B cell (primary cell): ENCODE data around the gene FMNL2. TPM values are rescaled to one million over a fixed set of nuclear protein-coding genes. Genes with fewer than 3 reads are reported as not detected.

Experiments used
- ATAC-seq: fragments of 200-7000 bp; cut with Tn5 transposase; one replicate; pipeline ENCODE4 v1.10.0; 2021; ENCODE audit warnings: low read depth, mild to moderate bottlenecking, moderate number of reproducible peaks, moderate library complexity
- CTCF ChIA-PET: fragments of 350-600 bp; sonication (Branson Sonifier 250); formaldehyde crosslinking; loops from one replicate; lab custom pipeline; 2021; ENCODE audit warnings: antibody characterized with exemption, inconsistent platforms; lab: Charles Lee
- POLR2A ChIA-PET: fragments of 350-600 bp; sonication (Branson Sonifier 250); formaldehyde crosslinking; loops from one replicate; lab custom pipeline; 2021; ENCODE audit warnings: antibody characterized with exemption; lab: Charles Lee
- DNase-seq: peaks from one replicate; pipeline ENCODE4 v3.0.0; 2013
- H2AFZ ChIP-seq: 2 replicates; pipeline ENCODE4 v1.6.1; 2012; ENCODE audit warnings: mild to moderate bottlenecking, low read depth, low read length; ENCODE audit not compliant: insufficient read depth, poor library complexity, severe bottlenecking
- H3K27ac ChIP-seq, 2 donors: 1 replicate in 1 of 2; 2 replicates in 1 of 2; pipeline ENCODE4 v1.5.1; 2012 to 2013; ENCODE audit warnings: low read length in 2 of 2, mild to moderate bottlenecking in 2 of 2, moderate library complexity in 1 of 2
- H3K27me3 ChIP-seq, 4 experiments: fragments of 200-600 bp in 1 of 4; sonication (generic) in 1 of 4; replicated peaks in 1 of 4; 1 replicate in 2 of 4; 2 replicates in 2 of 4; pipeline versions ENCODE4 v1.6.1 to v1.7.0; 2013 to 2016; ENCODE audit warnings: low read length in 3 of 4, mild to moderate bottlenecking in 2 of 4, mixed read lengths in 1 of 4, moderate library complexity in 1 of 4; ENCODE audit not compliant: insufficient read depth in 4 of 4, control insufficient read depth in 3 of 4; ENCODE audit errors: control extremely low read depth in 1 of 4
- H3K36me3 ChIP-seq, 2 experiments: replicated peaks in 1 of 2; 1 replicate in 1 of 2; 2 replicates in 1 of 2; pipeline versions ENCODE4 v1.6.1 to v1.7.1; 2013; ENCODE audit warnings: low read length in 1 of 2; ENCODE audit not compliant: insufficient read depth in 2 of 2, control insufficient read depth in 1 of 2; ENCODE audit errors: control extremely low read depth in 1 of 2, extremely low read depth in 1 of 2
- H3K4me1 ChIP-seq, 2 donors: fragments of 200-600 bp in 1 of 2; sonication (generic) in 1 of 2; 1 replicate in 1 of 2; 2 replicates in 1 of 2; pipeline versions ENCODE4 v1.5.1 to v1.6.1; 2013 to 2017; ENCODE audit warnings: low read length in 2 of 2; ENCODE audit not compliant: control insufficient read depth in 2 of 2, insufficient read depth in 2 of 2
- H3K4me2 ChIP-seq: replicated peaks from 2 replicates; pipeline ENCODE3; 2012; ENCODE audit warnings: mild to moderate bottlenecking, low read depth, low read length; ENCODE audit not compliant: poor library complexity, severe bottlenecking
- H3K4me3 ChIP-seq, 5 experiments: fragments of 200-600 bp in 1 of 5; sonication (generic) in 1 of 5; 1 replicate in 3 of 5; 2 replicates in 2 of 5; pipeline versions ENCODE4 v1.5.1 to v1.7.0; 2011 to 2016; ENCODE audit warnings: low read length in 4 of 5, mild to moderate bottlenecking in 4 of 5, low read depth in 2 of 5, control low read depth in 1 of 5, moderate library complexity in 1 of 5; ENCODE audit not compliant: insufficient read depth in 1 of 5; ENCODE audit errors: control extremely low read depth in 1 of 5, extremely low read depth in 1 of 5
- H3K79me2 ChIP-seq: fragments of 200-600 bp; sonication (generic); one replicate; pipeline ENCODE4 v1.6.0; 2016; ENCODE audit warnings: low read length; ENCODE audit not compliant: control insufficient read depth, insufficient read depth
- H3K9ac ChIP-seq: fragments of 200-600 bp; sonication (generic); 2 replicates; pipeline ENCODE4 v1.6.1; 2017; ENCODE audit warnings: mild to moderate bottlenecking, low read length, moderate library complexity
- H3K9me3 ChIP-seq, 3 donors: one replicate each; pipeline versions ENCODE4 v1.6.1 to v1.7.1; 2013; ENCODE audit warnings: low read length in 2 of 3; ENCODE audit not compliant: control insufficient read depth in 2 of 3, insufficient read depth in 1 of 3; ENCODE audit errors: control extremely low read depth in 1 of 3
- H4K20me1 ChIP-seq: 2 replicates; pipeline ENCODE4 v1.6.0; 2012; ENCODE audit warnings: mild to moderate bottlenecking, low read length; ENCODE audit not compliant: insufficient read depth, control insufficient read depth, poor library complexity, severe bottlenecking
- H3K27ac Mint-ChIP-seq: one replicate; pipeline ENCODE4 v1.8.0; 2021; ENCODE audit warnings: mixed read lengths
- H3K27me3 Mint-ChIP-seq: one replicate; pipeline ENCODE4 v1.8.0; 2021; ENCODE audit warnings: mixed read lengths
- H3K4me1 Mint-ChIP-seq: one replicate; pipeline ENCODE4 v1.8.0; 2021; ENCODE audit warnings: mixed read lengths
- H3K4me3 Mint-ChIP-seq: one replicate; pipeline ENCODE4 v1.8.0; 2021; ENCODE audit warnings: mixed read lengths
- H3K9me3 Mint-ChIP-seq: one replicate; pipeline ENCODE4 v1.8.0; 2022; ENCODE audit warnings: mixed read lengths; ENCODE audit not compliant: insufficient read depth
- EZH2 ChIP-seq: IDR thresholded peaks from 2 replicates; pipeline ENCODE4 v1.6.1; 2012; ENCODE audit warnings: borderline replicate concordance, low read depth, mild to moderate bottlenecking, moderate library complexity, low read length; ENCODE audit not compliant: insufficient read depth, poor library complexity, severe bottlenecking
- WGBS: methylation state at CpG from one replicate; pipeline ENCODE4 v1.1.5; 2013; ENCODE audit warnings: missing lambda C conversion rate; ENCODE audit not compliant: insufficient coverage; 5-methylcytosine and 5-hydroxymethylcytosine counted together
- intact Hi-C: fragments of 100-400 bp; cut with micrococcal nuclease; formaldehyde crosslinking; loops from one replicate; pipeline ENCODE4 v1.10.0; 2022
- polyA plus RNA-seq: library from polyadenylated mRNA; depleted of rRNA; stranded (reverse); fragments of >200 nt; gene quantifications from 2 replicates; pipeline ENCODE4 v1.2.3, GENCODE V29; 2012
- total RNA-seq, 2 donors: library from RNA; stranded (reverse); fragments of 120-200 nt in 1 of 2; gene quantifications; 1 replicate in 1 of 2; 2 replicates in 1 of 2; pipeline versions ENCODE4 v1.2.3 to v1.2.4, GENCODE V29; 2013 to 2022
- TF ChIP-seq, protein P1 (sequence below): fragments of 200-600 bp; IDR thresholded peaks from one replicate; pipeline ENCODE4 v1.8.0; 2022; ENCODE audit warnings: antibody characterized with exemption, mild to moderate bottlenecking

FMNL2 gene
- total and polyA plus RNA-seq, 2 donors (not counting 1 experiment from before 2014, with no cell fraction given): 0.73 to 8.8 TPM

GRCh38 chr2:152507907-152508306, 172.9 kb downstream of the FMNL2 start:
- Mint-ChIP-seq H3K4me1 (peaks cover 2% of the 10 kb centered on the region), H3K9me3 (no peaks in the 10 kb centered on the region), H3K27ac (no peak overlapping the region), H3K4me3 (no peak overlapping the region), H3K27me3 (no peaks in the 10 kb centered on the region)
- intact Hi-C loops: no loop called here
- H3K4me3 ChIP-seq: no peak overlapping the region
- ATAC-seq: no peak
- H3K36me3 ChIP-seq: no peaks in the 10 kb centered on the region
- no peak overlapping the region for H3K27ac ChIP-seq
- peaks cover 0 to 5% (median 0%) of the 10 kb centered on the region in 3 donors for H3K9me3 ChIP-seq
- no peak overlapping the region for H3K4me2 ChIP-seq
- H3K79me2 ChIP-seq: no peaks in the 10 kb centered on the region
- no peak overlapping the region for H2AFZ ChIP-seq
- H3K27me3 ChIP-seq: no peaks in the 10 kb centered on the region
- 96% methylated on average over 4 of the region's 6 CpGs for WGBS
- H4K20me1 ChIP-seq: no peaks in the 10 kb centered on the region
- TF ChIP-seq, protein P1, sequence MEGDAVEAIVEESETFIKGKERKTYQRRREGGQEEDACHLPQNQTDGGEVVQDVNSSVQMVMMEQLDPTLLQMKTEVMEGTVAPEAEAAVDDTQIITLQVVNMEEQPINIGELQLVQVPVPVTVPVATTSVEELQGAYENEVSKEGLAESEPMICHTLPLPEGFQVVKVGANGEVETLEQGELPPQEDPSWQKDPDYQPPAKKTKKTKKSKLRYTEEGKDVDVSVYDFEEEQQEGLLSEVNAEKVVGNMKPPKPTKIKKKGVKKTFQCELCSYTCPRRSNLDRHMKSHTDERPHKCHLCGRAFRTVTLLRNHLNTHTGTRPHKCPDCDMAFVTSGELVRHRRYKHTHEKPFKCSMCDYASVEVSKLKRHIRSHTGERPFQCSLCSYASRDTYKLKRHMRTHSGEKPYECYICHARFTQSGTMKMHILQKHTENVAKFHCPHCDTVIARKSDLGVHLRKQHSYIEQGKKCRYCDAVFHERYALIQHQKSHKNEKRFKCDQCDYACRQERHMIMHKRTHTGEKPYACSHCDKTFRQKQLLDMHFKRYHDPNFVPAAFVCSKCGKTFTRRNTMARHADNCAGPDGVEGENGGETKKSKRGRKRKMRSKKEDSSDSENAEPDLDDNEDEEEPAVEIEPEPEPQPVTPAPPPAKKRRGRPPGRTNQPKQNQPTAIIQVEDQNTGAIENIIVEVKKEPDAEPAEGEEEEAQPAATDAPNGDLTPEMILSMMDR: no peak
- TF ChIP-seq EZH2: no peak
- H3K4me1 ChIP-seq: no peaks in the 10 kb centered on the region
- no peak for DNase-seq
- ChIA-PET POLR2A (no interaction called here), CTCF (no interaction called here)
- no peak overlapping the region for H3K9ac ChIP-seq

GRCh38 chr2:152508446-152508845, 173.5 kb downstream of the FMNL2 start:
- intact Hi-C loops: no loop called here
- no peak overlapping the region for H3K27ac Mint-ChIP-seq
- no peak overlapping the region for H3K9ac ChIP-seq
- H4K20me1 ChIP-seq: no peaks in the 10 kb centered on the region
- H3K79me2 ChIP-seq: no peaks in the 10 kb centered on the region
- H3K27me3 ChIP-seq: no peaks in the 10 kb centered on the region
- no peak overlapping the region for H3K4me3 ChIP-seq
- no peak overlapping the region for H3K4me2 ChIP-seq
- H3K9me3 ChIP-seq: peaks cover 0 to 5% (median 0%) of the 10 kb centered on the region in 3 donors
- peaks cover 2% of the 10 kb centered on the region for H3K4me1 Mint-ChIP-seq
- CTCF ChIA-PET: no interaction called here
- no peak for DNase-seq
- H3K36me3 ChIP-seq: no peaks in the 10 kb centered on the region
- ATAC-seq: no peak
- no peak for TF ChIP-seq EZH2
- TF ChIP-seq, protein P1: no peak
- WGBS: 79% methylated on average over 3 of the region's 4 CpGs
- no peak overlapping the region for H2AFZ ChIP-seq
- no peaks in the 10 kb centered on the region for H3K27me3 Mint-ChIP-seq
- POLR2A ChIA-PET: no interaction called here
- H3K27ac ChIP-seq: no peak overlapping the region
- H3K4me3 Mint-ChIP-seq: no peak overlapping the region
- H3K4me1 ChIP-seq: no peaks in the 10 kb centered on the region
- no peaks in the 10 kb centered on the region for H3K9me3 Mint-ChIP-seq
